Suprapubic skin (tissue), 3 donors: ENCODE measurements around the gene PPP1CA.

Experiments used
- CTCF ChIP-seq, 2 donors: fragments of 200-600 bp in 1 of 2; fragments of 450-650 bp in 1 of 2; sonication (generic) in 1 of 2; IDR thresholded peaks; one replicate each; pipeline ENCODE4 v1.5.1; 2016 to 2019; ENCODE audit warnings: antibody characterized with exemption in 2 of 2, mild to moderate bottlenecking in 1 of 2, moderate library complexity in 1 of 2
- POLR2AphosphoS5 ChIP-seq, 3 donors: sonication (generic); formaldehyde crosslinking; IDR thresholded peaks; one replicate each; pipeline ENCODE4 v1.6.1; 2017; ENCODE audit warnings: antibody characterized with exemption in 3 of 3

GRCh38 chr11:67450796-67451657 is 49.4 kb upstream of the PPP1CA start:
- TF ChIP-seq CTCF (IDR thresholded peaks at IDR 0.05): no peak
- TF ChIP-seq POLR2AphosphoS5 (IDR thresholded peaks at IDR 0.05): no peak
